Islet of Langerhans (tissue), 1 donor: ENCODE measurements around the gene DUSP22.

Experiments
- FAIRE-seq: peaks from one replicate; lab custom pipeline; 2011; peaks lifted over from hg19 to GRCh38; lab: Jason Lieb, UNC

Gene DUSP22

DNA sequence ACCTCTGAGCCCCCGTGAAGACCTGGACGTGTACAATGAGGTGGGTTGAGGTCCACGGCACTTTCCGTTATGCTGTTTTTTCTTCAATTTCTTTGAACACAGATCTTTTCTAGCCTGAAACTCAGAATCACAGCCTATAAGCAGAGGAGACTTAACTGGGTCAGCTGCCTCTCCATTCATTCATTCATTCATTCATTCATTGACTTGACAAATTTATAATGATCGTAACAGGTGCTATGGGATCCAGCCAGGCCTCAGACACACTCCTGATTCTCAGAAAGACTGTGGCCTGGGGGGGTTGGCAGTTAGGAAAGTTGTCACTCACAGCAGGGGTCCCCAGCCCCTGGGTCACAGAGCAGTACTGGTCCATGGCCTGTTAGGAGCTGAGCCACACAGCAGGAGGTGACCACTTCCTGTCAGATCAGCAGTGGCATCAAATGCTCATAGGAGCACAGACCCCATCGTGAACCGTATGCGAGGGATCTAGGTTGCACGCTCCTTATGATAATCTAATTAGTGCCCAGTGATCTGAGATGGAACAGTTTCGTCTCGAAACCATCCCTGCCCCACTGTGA, 60.7 kb downstream of the DUSP22 start:
- FAIRE-seq: no peak

DNA sequence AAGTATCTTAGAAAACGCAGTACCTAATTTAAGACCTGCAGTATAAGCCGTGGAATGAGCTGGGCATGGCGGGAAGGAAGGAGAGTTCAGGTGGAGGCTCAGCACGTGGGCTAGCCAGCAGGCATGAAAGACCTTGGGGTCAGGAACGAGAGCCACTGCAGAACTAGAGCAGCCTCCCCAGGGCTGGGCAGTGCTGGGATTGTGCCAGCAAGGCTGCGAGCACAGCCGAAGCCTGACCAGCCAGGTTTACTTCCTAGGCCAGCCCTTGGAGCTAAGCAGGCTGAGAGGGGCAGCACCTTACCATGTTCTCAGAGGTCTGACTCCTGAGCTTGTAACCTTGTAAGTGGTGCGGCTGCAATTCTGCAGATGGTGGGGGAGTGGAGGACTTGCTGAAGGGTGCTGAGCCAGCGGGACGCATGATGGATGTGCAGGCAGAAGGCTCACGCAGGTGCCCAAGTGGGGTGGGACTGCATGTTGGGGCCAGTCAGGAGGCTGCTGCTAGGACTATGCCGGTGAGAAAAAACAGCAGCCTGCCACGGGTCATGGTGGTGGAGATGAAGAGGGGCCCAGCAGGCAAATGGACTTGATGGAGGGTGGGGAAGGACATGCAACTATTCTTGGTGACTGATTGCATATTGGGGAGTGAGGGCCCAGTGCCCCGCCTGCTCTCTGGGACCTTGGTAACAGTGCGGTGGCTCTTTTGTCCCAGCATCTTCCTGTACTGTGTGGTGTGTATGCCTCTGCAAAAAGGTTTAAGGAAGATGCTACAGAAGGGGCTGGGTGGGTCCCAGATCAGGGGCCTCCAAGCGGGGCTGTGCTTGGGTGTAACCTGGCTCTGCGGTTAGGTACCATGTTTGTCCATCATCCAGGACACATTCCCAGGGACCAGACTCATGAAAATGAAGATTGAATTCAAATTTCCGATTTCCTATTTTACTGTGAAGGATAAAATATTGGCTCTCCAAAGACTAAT, 61.6 kb downstream of the DUSP22 start:
- FAIRE-seq: no peak

DNA sequence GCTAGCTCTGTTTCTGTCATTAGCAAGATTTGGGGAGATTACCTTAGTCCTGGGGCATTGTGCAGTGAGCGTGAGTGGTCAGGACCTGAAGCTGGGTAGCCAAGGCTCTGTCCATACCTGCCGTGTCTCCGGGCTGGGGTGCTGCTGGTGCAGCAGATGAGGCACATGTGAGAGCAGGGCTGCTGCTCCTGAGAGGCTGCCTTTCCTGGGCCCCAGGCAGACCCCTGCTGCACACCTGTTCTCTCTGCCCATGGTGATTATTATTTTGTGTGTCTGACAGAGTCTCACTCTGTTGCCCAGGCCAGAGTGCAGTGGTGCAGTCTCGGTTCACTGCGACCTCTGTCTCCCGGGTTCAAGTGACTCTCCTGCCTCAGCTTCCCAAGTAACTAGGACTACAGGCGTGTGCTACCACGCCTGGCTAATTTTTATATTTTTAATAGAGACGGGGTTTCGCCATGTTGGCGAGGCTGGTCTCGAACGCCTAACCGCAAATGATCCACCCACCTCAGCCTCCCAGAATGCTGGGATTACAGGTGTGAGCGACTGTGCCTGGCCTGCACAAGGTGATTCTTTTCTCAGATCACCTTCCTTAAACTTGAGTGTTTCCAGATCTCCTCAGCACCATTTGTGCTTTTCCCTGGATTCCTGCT, 62.5 kb downstream of the DUSP22 start:
- FAIRE-seq: no peak

DNA sequence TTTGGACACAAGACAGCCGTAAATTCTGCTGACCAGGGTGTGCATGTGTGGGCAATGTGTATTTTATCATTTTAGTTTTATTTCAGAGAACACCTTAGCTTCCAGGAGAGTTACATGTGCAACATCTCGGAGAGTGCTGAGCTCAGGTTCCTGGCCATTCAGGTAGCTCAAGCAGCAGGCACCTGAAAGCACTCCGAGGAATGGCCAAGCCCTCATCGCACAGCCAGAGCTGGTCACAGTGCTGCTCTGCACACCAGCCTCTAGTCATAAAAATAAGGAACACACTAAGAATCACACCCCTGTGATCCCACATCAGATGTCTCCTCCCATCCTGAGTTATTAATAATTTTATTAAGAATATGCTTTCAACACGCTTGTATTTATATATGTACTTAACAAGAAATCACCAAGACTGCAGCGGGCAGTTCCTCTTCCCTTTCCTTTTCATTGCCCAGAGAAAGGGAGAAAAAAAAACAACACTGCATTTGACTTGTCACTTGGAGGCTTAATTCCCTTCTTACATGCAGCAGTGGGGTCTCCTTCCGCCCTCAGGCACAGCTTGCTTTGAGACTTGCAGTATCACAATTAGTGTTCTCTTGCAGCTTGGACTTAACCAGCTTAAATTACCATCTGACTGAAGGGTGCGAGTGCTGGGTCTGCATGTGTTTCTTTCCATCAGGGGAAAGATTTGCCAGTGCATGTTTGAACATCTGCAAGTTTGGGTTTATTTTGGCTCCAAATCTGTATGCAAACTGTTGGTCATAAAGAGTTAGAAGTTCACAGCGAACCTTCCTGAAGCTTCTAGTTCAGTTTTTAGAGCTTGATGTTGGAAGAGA, 63.3 kb downstream of the DUSP22 start:
- no peak for FAIRE-seq

DNA sequence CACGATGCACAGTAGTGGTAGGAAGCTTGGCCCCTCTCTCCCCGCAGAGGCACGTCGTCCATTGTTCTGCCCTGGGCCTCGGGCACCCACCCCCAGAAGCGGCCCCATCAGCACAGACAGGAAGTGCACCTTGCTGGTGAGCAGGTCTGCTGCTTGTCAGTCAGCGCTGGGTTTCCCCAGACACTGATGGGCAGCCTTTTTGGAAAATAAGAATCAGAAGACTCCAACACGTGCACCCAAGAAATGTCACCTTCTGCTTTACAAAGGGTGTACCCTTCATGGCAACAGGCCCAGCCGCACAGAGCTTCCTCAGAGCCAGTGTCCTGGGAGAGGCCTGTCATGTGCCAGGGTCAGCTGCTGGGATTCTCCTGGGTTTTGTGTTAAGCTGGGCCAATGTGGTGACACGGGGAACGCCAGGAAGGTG, 64.6 kb downstream of the DUSP22 start:
- FAIRE-seq: no peak

DNA sequence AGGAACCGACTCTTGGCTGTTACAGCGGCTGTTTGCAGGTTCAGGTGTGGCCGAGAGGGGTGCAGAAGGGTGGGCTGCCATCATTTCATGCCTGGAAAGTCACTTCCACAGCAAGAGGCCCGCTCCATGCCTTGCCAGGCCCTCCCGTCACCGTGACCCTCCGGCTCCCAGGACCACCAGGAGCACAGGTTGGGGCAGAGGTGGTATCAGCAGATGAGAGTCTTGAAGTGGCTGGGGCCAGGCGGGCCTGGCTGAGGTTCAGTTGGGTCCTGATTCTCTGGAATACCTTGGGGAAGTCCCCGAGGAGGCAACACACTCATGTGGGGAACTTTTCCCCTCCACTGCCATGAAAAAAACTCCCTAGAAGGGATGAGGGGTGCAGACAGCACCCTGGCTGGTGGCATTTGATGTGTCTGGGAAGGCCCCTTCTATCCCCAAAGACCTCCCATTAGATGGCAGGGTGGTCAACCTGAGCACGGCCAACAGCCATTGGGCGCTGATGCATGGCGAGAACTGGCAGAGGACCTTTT, 65.0 kb downstream of the DUSP22 start:
- no peak for FAIRE-seq

DNA sequence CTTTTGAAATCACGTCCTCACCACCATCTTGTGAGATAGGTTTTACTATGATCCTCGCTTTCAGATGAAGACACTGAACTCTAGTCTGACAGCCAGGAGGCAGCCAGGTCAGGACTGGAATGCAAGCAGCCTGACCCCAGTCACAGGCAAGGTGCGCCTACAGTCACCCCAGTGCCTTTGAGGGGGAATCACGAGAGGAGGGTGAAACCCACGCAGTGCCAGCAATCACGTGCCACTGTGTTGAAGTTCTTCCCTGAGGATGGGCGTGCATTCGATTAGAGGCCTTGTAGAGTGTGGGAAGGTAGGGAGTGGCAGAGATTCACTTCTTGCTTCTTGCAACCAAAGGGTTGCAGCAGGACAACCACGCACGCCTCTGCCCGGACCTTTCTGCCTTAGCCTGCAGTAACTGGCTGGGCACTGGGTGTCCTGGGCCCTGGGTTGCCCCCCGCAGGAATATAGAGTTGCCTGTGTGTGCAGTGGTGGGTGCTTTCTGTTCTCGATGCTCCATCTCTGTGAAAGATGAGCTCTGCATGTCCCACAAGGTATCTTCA, 65.6 kb downstream of the DUSP22 start:
- FAIRE-seq: no peak

DNA sequence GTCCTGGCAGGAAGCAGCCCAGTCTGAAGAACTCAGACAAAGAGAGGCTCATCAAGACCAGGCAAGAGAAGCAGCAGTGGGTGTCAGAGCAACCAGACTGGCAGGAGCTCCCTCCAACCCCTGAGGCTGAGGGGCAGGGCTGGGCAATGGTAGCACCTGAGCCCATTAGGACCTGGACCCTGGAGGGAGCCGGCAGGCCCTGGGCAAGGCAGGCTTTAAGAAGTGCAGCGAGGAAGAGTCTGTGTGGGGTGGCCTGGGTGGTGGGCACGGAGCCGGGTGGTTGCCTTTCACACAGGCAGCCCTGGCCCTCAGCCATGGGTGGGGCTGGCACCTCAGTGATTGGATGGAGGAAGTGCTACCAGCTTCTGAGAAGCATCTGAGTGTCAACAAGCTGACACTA, 66.1 kb downstream of the DUSP22 start:
- FAIRE-seq: no peak

DNA sequence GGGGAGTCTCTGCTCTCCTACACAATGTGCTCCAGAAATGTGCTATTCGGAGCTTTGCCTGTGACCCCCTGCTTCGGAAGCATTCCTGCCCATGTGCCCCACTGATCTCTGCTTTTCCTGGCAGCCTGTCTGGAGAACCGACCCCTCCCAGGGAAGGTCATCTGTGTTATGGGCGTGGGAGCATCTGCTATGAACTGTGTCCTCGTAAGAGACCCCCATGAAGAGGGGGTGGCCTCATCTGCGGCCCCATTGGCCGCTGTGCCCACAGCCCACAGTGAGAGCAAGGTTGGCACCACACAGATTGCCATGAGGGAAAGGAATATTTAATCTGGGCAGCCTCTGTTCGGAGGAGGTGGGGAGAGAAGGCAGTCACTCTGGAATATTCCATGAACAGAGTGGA, 66.6 kb downstream of the DUSP22 start:
- FAIRE-seq: no peak

DNA sequence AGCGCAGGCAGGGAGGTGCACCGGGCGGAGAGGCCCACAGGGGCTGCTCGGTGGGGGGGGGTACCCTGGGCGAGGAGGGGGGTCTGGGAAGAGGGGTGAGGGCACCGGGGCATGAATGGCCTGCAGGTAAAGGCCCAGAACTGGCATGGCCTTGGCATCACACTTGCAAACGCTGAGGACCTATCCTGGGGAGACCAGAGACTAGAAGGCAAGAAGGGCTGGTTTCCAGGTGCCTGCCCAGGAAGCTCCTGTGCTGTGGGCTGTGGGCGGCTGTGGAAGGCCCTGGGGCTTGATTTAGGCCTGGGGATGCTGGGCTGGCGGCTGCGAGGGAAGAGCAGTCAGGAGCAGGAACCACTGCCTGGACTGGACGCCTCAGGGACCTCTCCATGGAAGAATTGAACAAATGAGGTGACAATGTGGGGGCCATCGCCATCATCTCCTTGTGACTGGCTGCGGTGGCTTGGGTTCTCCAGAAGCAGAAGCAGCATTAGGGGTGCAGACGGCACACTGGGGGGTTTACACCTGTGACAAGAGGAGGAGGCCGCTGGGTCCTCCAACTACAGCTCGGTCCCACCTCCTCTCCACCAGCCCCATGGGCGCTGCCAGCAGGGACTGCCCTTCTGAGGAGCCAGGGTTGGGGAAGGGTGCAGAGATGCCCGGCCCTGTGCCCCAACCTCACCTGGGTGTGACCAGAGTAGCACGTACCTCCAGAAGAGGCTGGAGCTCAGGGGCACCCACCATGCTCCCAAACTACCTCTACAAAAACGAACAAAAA, 67.2 kb downstream of the DUSP22 start:
- no peak for FAIRE-seq

DNA sequence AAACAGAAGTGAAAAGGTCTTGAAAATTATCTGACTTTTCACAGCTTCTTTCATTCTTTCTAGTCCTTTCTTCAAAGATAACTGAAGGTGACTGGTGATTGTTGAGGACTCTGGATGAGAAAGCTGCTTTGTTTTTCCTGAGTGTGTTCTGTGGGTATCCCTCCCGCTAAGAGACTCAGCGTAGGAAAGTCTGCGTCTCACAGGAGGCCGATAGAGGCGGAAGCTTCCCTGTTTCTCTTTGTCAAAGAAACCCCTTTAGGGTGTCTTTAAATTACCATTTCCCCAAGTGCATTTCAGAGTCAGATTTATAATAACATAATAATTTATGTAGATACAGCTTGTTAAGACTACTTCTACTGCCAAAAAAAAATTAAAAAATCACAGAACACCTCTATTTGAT, 68.1 kb downstream of the DUSP22 start:
- no peak for FAIRE-seq

DNA sequence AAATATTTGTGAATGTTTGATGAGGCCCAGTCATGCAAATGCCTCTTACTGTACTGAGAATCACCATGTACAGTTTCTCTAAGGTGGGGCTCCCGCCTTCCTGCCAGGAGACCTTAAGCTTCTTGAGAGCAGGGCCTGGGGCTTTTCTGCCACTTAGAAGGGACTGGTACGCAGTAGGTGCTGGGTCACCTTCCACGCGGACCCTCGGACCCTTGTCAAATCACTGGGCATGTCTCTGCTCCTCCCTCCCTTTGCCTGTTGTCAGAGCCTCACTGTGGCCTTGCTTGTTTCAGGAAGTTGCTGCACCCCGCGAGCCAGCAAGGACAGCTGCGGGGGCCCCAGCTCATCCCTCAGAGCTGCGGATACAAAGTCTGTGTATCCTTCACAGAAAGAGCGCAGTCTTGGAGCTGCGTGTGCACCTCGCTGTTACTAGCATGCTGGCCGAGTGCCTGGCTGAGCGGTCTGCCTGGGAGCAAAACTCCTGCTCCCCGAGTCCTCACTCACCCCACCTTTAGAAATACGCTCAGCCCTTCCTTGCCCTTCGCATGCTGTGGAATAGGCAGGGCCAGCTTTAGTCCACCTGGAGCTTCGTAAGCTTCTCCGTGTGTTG, 68.6 kb downstream of the DUSP22 start:
- no peak for FAIRE-seq

DNA sequence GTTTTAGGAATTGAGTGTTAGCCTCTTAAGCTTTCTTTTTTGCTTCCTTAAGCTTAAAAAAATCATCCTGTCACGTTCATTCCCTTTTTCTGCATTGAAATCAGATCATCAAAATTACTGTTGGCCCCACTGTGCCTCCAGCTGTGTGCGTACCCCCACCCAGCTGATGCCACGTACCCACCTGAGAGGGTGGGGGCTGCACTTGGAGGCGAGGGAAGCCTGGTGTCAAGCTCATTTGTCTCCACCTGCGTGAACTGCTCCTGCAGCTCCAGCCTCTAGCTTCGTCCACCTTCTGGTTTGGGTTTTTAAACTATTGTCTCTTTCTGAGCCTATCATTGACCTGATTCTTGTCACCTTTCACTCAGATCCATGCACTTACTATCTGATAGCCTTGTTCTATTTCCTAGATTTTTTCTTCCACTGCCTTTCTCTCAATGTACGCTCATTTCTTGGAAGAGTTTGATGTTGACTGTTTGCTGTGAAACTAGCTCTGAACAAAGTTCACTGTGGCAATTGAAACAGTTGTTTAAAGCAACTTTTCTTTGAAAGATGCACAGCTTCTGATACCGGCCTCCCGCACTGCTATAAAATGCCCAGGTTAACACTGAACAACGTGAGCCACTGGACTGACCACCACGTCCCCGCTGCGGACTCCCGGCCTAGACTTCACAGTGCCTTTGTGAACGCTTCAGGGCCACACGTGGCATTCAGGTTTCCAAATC, 69.3 kb downstream of the DUSP22 start:
- FAIRE-seq: no peak

DNA sequence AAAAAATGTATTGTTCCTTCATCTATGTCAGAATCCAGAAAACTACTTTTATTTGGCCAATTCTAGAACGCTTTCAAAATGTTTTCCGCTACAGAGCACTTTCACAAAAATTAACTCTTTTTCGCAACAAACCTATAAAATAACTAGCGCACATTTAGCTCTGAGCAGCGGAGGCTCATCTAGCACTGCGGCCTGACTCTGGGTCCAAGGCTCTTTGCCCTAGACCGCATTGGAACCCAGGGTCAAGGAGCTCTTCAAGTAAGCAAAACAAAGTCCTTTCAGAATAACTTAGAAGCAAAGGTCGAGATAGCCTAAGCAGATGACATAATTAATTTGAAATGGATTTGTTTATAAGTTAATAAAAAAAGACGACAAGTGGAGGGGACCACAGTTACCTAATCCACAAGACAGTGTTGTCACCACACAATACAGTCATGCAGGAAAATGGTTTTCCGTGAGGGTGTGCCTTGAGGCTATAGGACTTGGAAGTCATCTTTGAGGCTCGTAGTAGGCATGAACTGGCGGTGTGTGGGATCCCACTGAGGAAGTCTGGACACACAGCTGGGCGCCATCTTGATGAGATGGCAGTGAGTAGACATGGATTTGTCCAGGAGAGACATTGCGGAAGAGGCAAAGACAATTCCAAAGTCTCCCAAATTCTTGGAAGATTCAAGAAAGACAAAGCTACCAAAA, 70.1 kb downstream of the DUSP22 start:
- FAIRE-seq: no peak

DNA sequence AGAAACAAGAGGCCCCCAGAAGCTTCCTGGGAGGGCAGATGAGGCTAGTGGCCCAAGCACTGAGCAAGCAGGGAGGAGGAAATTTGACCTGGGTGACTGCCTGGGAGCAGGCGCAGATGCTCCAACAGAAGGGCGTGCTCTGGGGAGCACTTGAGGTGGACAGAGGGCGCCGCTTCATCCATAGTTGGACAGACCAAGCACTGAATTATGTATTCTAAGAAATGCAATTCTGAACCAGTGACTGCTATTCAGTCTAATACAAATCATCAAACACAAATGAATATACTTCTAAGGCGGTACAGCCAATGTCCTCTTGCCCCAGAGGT, 70.6 kb downstream of the DUSP22 start:
- FAIRE-seq: no peak

DNA sequence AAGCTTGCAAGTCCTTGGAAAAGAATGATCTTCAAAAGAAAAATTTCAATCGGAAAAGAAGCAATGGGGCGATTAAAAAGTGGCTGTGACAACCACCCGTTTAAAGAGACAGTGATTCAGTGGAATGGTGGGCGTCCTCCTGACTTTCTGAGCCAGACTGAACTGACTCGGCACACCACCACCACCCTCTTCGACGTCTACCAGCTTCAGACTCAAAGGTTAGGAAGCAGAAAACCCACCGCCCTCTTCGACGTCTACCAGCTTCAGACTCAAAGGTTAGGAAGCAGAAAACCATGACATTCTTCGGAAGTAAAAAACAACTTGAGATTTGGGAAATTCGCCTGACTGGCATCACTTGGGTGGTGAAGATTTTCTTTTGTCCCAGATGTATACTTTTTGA, 71.0 kb downstream of the DUSP22 start:
- FAIRE-seq: no peak

DNA sequence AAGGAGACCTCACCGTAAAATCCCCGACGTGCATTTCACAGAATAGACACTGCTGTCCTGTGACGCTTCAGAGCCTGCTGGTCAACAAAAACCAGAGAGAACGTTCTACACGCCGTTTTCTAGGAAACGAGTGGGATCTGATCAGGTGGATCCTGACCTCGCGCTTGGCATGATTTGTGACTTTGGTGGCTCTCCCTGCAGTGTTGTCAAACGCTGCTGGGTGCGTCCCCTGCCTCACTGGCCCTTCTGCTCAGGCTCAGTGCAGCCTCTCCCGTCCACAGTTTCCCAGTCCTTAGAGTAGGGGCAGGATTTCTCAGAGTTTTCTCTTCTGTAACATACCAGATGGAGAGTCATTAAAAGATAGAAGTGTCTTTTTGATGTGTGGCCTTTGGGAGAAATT, 71.6 kb downstream of the DUSP22 start:
- no peak for FAIRE-seq

DNA sequence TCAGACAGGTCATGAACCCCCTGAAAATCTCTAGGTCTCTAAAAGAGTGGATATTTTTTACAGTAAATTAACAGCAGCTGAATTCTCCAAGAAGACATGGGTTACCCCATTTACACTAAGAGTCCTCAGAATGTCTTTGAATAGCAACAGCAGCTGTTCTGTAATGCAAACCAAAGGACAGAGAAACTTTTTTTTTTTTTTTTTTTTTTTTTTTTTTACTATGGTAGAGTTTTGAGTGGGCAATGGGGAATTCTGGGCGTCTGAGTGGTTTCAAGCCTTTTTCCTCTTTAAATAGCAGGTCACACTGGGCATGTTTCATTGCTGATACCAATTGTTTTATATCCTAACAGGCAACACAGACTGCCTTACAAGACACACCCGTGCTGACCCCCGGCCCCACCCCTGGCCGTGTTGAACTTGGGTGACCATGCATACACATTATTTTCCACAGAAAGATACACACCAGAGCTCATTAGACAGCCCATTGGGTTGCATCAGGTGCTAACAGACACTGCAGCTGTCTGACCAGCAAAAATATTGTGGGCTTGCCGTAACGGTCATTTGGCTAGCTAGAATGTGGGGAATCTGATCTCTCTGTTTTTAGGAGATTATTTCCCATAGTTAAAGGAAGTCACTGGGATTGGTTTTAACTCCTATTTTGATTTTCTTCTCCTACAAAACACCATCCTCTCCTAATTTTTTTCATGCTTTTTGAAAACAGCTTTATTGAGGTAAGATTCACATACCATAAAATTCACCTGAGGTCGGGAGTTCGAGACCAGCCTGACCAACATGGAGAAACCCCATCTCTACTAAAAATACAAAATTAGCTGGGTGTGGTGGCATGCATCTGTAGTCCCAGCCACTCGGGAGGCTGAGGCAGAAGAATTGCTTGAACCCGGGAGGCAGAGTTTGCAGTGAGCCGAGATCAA, 72.6 kb downstream of the DUSP22 start:
- no peak for FAIRE-seq
